Bronchial epithelial cell (primary cell): ENCODE measurements around the gene ZNF655. TPM values are rescaled to one million over a fixed set of nuclear protein-coding genes. Genes with fewer than 3 reads are reported as not detected.

Source experiments
- DNase-seq: peaks from one replicate; pipeline ENCODE4 v3.0.0-alpha.2; 2010; ENCODE audit warnings: low read depth
- FAIRE-seq: peaks from 2 replicates; lab custom pipeline; 2011; peaks lifted over from hg19 to GRCh38; lab: Jason Lieb, UNC
- H3K27me3 ChIP-seq: 2 replicates; pipeline ENCODE4 v1.5.1; 2011; ENCODE audit warnings: low read length; ENCODE audit not compliant: control insufficient read depth, insufficient read depth
- H3K36me3 ChIP-seq: 2 replicates; pipeline ENCODE4 v1.5.1; 2011; ENCODE audit warnings: low read length; ENCODE audit not compliant: control insufficient read depth, insufficient read depth
- H3K4me3 ChIP-seq: 2 replicates; pipeline ENCODE4 v1.5.1; 2011; ENCODE audit warnings: mild to moderate bottlenecking, low read depth, low read length, control low read depth
- total RNA-seq: library from RNA; depleted of rRNA; stranded (reverse); fragments of >200 nt; gene quantifications from 2 replicates; pipeline ENCODE4 v1.2.1, GENCODE V29; 2014
- TF ChIP-seq, protein P1 (sequence below): IDR thresholded peaks from 2 replicates; pipeline ENCODE4 v1.5.1; 2011; ENCODE audit warnings: mild to moderate bottlenecking, moderate library complexity, low read length, control low read depth, inconsistent platforms; ENCODE audit not compliant: insufficient read depth, severe bottlenecking

Gene ZNF655
- total RNA-seq, 1 donor from 2014 or later = 51.1 TPM

DNA sequence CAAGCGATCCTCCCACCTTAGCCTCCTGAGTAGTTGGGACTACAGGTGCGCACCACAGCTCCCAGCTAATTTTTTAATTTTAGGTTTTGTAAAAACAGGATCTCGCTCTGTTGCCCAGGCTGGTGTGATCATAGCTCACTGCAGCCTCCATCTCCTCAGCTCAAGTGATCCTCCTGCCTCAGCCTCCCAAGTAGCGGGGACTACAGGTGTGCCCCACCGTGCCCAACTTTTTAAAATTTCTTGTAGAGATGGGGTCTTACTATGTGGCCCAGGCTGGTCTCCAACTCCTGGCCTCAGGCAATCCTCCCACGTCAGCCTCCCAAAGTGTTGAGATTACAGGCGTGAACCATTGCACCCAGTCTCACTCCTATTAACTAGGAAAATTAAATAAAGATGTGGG, 47.1 kb downstream of the ZNF655 start:
- H3K27me3 ChIP-seq = no peaks in the 10 kb centered on the region
- no peak for FAIRE-seq
- no peak overlapping the region for H3K4me3 ChIP-seq
- no peak for DNase-seq
- TF ChIP-seq, protein P1, sequence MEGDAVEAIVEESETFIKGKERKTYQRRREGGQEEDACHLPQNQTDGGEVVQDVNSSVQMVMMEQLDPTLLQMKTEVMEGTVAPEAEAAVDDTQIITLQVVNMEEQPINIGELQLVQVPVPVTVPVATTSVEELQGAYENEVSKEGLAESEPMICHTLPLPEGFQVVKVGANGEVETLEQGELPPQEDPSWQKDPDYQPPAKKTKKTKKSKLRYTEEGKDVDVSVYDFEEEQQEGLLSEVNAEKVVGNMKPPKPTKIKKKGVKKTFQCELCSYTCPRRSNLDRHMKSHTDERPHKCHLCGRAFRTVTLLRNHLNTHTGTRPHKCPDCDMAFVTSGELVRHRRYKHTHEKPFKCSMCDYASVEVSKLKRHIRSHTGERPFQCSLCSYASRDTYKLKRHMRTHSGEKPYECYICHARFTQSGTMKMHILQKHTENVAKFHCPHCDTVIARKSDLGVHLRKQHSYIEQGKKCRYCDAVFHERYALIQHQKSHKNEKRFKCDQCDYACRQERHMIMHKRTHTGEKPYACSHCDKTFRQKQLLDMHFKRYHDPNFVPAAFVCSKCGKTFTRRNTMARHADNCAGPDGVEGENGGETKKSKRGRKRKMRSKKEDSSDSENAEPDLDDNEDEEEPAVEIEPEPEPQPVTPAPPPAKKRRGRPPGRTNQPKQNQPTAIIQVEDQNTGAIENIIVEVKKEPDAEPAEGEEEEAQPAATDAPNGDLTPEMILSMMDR = no peak
- no peaks in the 10 kb centered on the region for H3K36me3 ChIP-seq

DNA sequence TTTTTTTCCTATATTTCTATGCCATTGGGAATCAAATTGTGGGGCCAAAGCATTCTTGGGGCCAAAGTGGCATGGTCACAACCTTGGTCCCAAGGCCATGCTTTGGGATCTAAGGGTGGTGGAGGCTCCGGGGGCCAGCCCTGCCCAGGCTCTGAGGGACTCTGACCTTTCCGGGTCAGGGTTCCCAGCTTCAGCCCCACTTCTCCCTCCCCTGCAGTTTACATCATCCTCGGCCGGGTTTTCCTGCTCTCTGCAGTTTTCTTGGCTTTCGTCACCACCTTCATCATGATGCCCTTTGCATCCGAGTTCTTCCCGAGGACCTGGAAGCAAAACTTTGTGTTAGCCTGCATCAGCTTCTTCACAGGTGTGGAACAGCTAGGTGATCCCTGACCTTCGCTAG, 48.1 kb downstream of the ZNF655 start:
- DNase-seq = no peak
- no peak for FAIRE-seq
- Histone ChIP-seq H3K36me3 (no peaks in the 10 kb centered on the region), H3K4me3 (no peak overlapping the region), H3K27me3 (no peaks in the 10 kb centered on the region)
- TF ChIP-seq, protein P1 = no peak

GRCh38 chr7:99607548-99607947, 49.1 kb downstream of the ZNF655 start:
- no peak for FAIRE-seq
- no peak overlapping the region for H3K4me3 ChIP-seq
- TF ChIP-seq, protein P1 = no peak
- DNase-seq = no peak
- no peaks in the 10 kb centered on the region for H3K36me3 ChIP-seq
- H3K27me3 ChIP-seq = no peaks in the 10 kb centered on the region

DNA sequence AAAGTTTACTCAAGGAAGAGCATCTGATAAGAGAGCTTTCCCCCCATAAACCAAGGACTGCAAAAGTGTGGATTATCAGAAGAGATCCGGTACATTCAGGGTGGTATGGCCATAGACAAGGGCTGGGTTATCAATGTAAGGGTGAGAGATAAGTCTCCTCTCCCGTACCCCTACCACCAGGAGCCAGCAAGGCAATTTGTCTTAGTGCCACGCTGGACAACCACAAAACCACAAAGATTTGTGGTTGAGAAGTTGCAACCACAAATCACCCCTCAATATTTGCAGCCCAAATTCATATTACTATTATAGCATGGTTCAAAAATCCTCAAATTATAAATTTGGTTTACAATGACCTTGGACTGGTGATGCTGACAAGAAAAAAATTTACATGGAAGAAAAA, 56.1 kb downstream of the ZNF655 start:
- Histone ChIP-seq H3K36me3 (peaks cover 2% of the 10 kb centered on the region), H3K27me3 (no peaks in the 10 kb centered on the region), H3K4me3 (no peak overlapping the region)
- FAIRE-seq (no peak), DNase-seq (no peak)
- TF ChIP-seq, protein P1 = no peak

GRCh38 chr7:99615989-99616358, 57.5 kb downstream of the ZNF655 start:
- H3K27me3 ChIP-seq = no peaks in the 10 kb centered on the region
- peaks cover 6% of the 10 kb centered on the region for H3K36me3 ChIP-seq
- no peak for FAIRE-seq
- DNase-seq = no peak
- no peak overlapping the region for H3K4me3 ChIP-seq
- TF ChIP-seq, protein P1 = no peak
